Measurements from ENCODE around the gene MBOAT7.

DNA sequence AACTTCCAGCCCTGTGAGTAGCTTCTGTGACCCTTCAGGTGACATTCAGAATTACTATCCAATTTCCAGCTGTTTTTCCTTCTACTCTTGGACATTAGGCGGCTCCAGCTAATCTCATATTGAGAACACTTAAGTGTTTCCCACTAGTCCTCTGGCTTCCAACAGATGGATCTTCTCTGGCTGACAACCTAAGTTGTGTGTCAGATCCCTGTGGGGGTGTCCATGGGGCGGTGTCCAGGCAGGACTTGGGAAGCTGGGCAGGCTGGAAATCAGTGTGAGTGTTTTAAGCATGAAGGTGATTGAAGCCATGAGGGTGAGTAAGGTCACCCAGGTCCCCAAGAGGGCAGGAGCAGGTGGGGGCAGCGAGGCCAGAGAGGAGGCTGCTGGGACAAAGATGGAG is 41.7 kb downstream of the MBOAT7 start:
- TF ChIP-seq, protein P1, sequence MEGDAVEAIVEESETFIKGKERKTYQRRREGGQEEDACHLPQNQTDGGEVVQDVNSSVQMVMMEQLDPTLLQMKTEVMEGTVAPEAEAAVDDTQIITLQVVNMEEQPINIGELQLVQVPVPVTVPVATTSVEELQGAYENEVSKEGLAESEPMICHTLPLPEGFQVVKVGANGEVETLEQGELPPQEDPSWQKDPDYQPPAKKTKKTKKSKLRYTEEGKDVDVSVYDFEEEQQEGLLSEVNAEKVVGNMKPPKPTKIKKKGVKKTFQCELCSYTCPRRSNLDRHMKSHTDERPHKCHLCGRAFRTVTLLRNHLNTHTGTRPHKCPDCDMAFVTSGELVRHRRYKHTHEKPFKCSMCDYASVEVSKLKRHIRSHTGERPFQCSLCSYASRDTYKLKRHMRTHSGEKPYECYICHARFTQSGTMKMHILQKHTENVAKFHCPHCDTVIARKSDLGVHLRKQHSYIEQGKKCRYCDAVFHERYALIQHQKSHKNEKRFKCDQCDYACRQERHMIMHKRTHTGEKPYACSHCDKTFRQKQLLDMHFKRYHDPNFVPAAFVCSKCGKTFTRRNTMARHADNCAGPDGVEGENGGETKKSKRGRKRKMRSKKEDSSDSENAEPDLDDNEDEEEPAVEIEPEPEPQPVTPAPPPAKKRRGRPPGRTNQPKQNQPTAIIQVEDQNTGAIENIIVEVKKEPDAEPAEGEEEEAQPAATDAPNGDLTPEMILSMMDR (IDR thresholded peaks at IDR 0.05): no peak
- no peak for TF ChIP-seq POLR2A (IDR thresholded peaks at IDR 0.05)
